D341Med (cell line): Measurements from ENCODE around the gene CCDC148.
"Not testable (repeated sequence)": the region's sequence is repeated elsewhere in the genome, so short reads cannot be mapped to it uniquely, and the experiment has no call there.

Experiments used
- DNase-seq: peaks from one replicate; pipeline ENCODE4 v3.0.0; 2012; ENCODE audit warnings: low spot score

CCDC148 gene

DNA sequence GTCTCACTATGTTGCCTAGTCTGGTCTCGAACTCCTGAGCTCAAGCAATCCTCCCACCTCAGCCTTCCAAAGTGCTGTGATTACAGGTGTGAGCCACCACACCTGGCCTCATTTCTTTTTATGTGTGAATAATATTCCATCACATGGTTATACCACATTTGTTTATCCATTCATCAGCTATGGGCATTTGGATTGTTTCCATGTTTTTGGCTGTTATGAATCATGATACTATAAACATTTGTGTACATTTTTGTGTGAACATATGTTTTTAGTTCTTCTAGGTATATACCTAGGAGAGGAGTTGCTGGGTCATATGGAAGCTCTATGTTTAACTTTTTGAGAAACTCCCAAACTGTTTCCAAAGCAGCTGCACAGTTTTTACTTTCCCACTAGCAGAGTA is 24.6 kb upstream of the CCDC148 start:
- no peak for DNase-seq

- no peak for DNase-seq
Measured at GRCh38 chr2:158478816-158479215, 22.3 kb upstream of the CCDC148 start.

- DNase-seq = no peak
Measured at GRCh38 chr2:158478237-158478636, 21.7 kb upstream of the CCDC148 start.

GRCh38 chr2:158477202-158477601 is 20.6 kb upstream of the CCDC148 start:
- DNase-seq = no peak

DNA sequence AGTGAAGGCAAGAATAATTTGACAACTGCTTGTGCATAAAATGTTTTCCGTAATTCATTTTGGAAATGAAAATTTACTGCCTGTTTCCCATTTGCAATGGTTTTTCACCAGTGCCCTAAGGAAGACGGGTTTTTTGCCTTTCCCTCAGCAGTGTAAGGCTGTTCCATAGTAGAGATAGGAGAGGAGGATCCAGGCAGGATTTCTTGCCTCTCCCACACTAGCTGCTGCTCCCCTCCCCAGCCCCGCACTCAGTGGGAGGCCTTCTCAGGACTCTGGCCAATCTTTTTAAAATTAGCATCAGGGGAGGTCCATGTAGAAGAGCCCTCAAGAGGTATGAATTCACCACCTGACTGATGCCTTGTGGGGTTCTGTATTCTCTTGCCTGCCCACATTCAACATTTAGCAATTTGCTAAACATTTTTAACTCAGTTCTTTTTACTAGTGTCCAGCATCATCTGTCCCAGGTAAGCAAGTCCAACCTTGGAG is 18.0 kb upstream of the CCDC148 start:
- DNase-seq = not testable (repeated sequence)

- DNase-seq = no peak
Measured at GRCh38 chr2:158473719-158474392, 17.3 kb upstream of the CCDC148 start.

DNA sequence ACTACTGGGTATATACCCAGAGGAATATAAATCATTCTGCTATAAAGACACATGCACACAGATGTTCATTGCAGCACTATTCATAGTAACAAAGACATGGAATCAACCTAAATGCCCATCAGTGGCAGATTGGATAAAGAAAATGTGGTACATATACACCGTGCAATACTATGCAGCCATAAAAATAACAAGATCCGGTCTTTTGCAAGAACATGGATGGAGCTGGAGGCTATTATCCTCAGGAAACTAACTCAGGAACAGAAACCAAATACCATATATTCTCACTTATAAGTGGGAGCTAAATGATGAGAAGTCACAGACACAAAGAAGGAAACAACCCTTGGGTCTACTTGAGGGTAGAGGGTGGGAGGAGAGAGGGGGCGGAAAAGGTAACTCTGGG is 16.7 kb upstream of the CCDC148 start:
- DNase-seq = not testable (repeated sequence)

- DNase-seq = not testable (repeated sequence)
Measured at GRCh38 chr2:158472829-158473228, 16.3 kb upstream of the CCDC148 start.

GRCh38 chr2:158467248-158467647 is 10.7 kb upstream of the CCDC148 start:
- DNase-seq = no peak

DNA sequence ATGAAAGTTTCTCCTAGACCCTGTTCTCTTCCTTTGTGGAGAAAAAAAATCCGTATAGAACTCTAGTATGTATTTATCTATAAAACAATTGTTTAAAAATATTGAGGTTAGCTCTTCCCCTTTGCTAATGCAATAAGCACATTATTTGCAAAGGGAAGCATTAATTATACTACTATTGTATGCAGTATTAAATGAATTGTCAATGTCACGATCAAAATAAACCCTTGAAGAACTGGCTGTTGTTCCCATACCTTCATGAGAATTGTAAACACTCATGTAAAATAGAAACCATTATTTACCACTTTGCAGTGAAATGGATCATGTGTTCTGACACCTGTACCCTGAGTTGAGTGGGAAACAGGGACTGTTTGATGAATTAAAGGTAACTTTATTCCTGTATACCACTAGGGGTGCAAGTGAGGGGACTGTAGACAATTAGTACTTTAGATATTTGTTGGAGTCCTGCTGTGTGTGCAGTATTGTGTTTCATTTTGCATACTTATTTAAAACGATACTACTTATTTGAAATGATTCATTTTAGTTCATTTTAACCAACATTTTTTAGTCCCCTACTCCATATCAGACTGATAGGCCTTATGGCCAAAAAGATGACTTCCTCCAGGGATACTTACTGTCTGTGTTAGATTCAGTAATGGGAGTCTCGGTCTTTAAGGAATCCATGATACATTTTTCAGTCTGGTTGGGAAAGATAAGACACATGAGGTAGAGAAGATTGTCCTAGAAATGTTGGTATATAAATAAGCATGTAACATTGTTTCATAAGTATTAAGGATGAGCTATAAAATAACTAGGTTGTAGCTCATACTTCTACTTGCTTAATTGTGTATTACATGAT is 8.1 kb upstream of the CCDC148 start:
- DNase-seq = peak; percentile 28

GRCh38 chr2:158463496-158464095 is 7.0 kb upstream of the CCDC148 start:
- DNase-seq = no peak

DNA sequence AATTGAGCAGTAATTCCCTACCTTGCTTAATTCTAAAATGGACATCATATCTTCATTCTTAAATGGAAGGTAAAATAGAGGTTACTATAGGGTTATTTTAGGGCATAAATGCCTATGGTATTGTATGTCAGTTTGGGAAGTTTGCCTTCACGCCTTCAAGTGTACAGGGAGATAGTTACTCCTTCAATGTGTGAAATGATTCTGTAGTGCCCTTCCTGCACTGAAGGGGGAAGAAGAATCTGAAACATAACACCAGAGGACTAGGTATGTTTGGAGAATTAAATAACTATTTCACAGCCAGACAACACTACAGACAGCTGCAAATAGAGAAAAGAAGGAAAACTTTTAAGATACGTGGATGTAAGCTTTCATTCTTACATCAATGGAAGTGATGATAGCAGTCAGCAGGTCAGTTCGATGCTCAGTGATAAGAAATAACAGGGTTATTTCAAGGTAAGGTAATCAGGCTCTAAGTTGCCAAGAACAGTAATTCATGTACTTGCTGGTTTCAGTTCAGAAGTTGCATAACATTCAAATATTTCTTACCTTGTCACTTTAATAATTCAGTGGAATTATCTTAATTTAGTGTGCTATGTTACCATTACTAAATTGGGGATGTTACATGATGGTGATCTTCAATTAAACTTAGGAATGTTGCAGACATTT is 4.2 kb upstream of the CCDC148 start:
- DNase-seq = no peak

GRCh38 chr2:158459161-158460003 is 2.8 kb upstream of the CCDC148 start:
- no peak for DNase-seq

GRCh38 chr2:158458617-158458920 is 2.0 kb upstream of the CCDC148 start:
- no peak for DNase-seq

- DNase-seq = peak; percentile 81
Measured at GRCh38 chr2:158457826-158458616, 1.5 kb upstream of the CCDC148 start.

DNA sequence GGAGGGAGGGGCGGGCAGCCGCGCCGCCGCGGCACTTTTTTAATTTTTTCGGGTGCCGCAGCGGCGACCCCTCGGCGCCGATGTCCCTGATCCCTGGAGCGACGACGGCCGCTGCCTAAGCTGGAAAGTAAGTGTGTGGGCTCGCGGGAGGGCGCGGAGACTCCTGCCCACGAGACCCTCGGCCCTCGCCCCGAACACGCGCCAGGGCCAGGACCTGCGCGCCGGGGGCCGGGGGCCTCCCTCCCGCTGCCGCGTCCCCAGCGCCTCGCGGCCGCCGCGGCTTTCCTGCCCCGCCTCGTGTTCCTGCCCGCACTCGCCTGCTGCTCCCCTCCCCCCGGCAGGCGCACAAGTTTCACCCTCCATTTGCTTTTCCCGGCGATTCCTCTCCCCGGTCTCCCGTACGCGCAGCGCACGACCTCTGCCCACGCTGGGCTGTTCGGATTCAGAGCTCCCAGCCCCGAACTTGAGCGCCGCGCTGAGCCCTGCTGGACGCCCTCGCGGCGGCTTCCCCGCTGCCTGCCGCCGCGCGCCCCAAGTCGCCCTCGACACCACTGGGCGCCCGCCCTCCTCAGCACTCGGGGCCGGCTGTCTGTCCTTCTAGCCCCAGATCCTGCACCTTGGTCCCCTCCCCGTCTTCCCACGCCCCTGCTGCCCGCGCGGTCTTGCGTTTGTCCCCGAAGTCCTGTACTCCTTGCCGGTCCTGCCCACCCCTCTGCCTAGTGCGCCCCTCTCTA is 706 bp upstream of the CCDC148 start:
- DNase-seq = peak; percentile 79

GRCh38 chr2:158443606-158444005 is 12.9 kb downstream of the CCDC148 start:
- no peak for DNase-seq

DNA sequence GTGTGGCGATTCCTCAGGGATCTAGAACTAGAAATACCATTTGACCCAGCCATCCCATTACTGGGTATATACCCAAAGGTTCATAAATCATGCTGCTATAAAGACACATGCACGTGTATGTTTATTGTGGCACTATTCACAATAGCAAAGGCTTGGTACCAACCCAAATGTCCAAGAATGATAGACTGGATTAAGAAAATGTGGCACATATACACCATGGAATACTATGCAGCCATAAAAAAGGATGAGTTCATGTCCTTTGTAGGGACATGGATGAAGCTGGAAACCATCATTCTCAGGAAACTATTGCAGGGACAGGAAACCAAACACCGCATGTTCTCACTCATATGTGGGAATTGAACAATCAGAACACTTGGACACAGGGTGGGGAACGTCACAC is 17.5 kb downstream of the CCDC148 start:
- DNase-seq = not testable (repeated sequence)

- not testable (repeated sequence) for DNase-seq
Measured at GRCh38 chr2:158433716-158434115, 22.8 kb downstream of the CCDC148 start.

DNA sequence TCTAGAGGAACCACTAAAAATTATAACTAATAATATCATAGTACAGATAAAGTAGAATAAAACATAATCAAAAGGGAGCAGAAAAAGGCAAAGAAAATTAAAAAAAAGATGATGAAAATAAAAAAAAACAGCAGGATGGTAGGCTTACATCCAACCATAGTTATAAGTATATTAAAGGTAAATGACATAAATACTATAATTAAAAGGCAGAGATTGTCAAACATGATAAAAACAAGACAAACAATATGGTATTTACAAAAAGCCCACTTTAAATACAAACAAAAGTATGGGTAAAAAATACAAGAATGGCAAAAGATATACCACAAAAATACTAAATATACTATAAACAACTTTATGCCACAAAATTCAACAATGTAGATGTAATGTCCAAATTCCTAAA is 24.4 kb downstream of the CCDC148 start:
- DNase-seq = no peak
